HEK293T (cell line): ENCODE results near the gene LUZP2.

ENCODE experiments used
- ARNT ChIP-seq: fragments of 450-650 bp; IDR thresholded peaks from 2 replicates; pipeline ENCODE4 v1.6.1; 2017; ENCODE audit warnings: mild to moderate bottlenecking
- BHLHE40 ChIP-seq: fragments of 450-650 bp; IDR thresholded peaks from 2 replicates; pipeline ENCODE4 v1.6.1; 2016; ENCODE audit warnings: mild to moderate bottlenecking, moderate library complexity, borderline replicate concordance
- CTBP1 ChIP-seq: fragments of 450-650 bp; IDR thresholded peaks from 2 replicates; pipeline ENCODE4 v1.6.1; 2016; ENCODE audit warnings: borderline replicate concordance
- ELF4 ChIP-seq: fragments of 450-650 bp; IDR thresholded peaks from 2 replicates; pipeline ENCODE4 v1.6.1; 2017; ENCODE audit warnings: antibody characterized with exemption
- FOXA1 ChIP-seq: fragments of 450-650 bp; IDR thresholded peaks from 2 replicates; pipeline ENCODE4 v1.6.1; 2016; ENCODE audit warnings: mild to moderate bottlenecking
- FOXK2 ChIP-seq: fragments of 450-650 bp; IDR thresholded peaks from 2 replicates; pipeline ENCODE4 v1.6.1; 2016; ENCODE audit warnings: mild to moderate bottlenecking
- L3MBTL2 ChIP-seq: fragments of 450-650 bp; conservative IDR thresholded peaks from 2 replicates; pipeline ENCODE4 v1.6.1; 2016; ENCODE audit warnings: mild to moderate bottlenecking
- PKNOX1 ChIP-seq: fragments of 450-650 bp; IDR thresholded peaks from 2 replicates; pipeline ENCODE4 v1.6.1; 2016
- SP1 ChIP-seq: fragments of 450-650 bp; IDR thresholded peaks from 2 replicates; pipeline ENCODE4 v1.6.1; 2017
- TARDBP ChIP-seq: fragments of 450-650 bp; IDR thresholded peaks from 2 replicates; pipeline ENCODE4 v1.6.1; 2016
- ZNF384 ChIP-seq: fragments of 450-650 bp; IDR thresholded peaks from 2 replicates; pipeline ENCODE4 v1.6.1; 2016

- TF ChIP-seq SP1: no peak
- no peak for TF ChIP-seq FOXK2
- no peak for TF ChIP-seq CTBP1
- no peak for TF ChIP-seq ARNT
- TF ChIP-seq FOXA1: no peak
- TF ChIP-seq TARDBP: no peak
- TF ChIP-seq ELF4: no peak
- no peak for TF ChIP-seq BHLHE40
- TF ChIP-seq L3MBTL2: no peak
- TF ChIP-seq PKNOX1: no peak
- no peak for TF ChIP-seq ZNF384
These were observed 492 bp upstream of the LUZP2 start for GRCh38 chr11:24496386-24496735.
